Measurements from ENCODE around the gene GPR146. TPM values are rescaled to one million over a fixed set of nuclear protein-coding genes. Genes with fewer than 3 reads are reported as not detected.

GPR146 gene
- total and polyA plus RNA-seq, 9 of the 15 experiments (the other 6 are each of a cell fraction or from before 2014, with no cell fraction given), result 0.22 to 3.6 (median 0.64) TPM; not detected in 2

GRCh38 chr7:1065585-1066241 is 21.4 kb downstream of the GPR146 start (continued):
- TF ChIP-seq, protein P1, sequence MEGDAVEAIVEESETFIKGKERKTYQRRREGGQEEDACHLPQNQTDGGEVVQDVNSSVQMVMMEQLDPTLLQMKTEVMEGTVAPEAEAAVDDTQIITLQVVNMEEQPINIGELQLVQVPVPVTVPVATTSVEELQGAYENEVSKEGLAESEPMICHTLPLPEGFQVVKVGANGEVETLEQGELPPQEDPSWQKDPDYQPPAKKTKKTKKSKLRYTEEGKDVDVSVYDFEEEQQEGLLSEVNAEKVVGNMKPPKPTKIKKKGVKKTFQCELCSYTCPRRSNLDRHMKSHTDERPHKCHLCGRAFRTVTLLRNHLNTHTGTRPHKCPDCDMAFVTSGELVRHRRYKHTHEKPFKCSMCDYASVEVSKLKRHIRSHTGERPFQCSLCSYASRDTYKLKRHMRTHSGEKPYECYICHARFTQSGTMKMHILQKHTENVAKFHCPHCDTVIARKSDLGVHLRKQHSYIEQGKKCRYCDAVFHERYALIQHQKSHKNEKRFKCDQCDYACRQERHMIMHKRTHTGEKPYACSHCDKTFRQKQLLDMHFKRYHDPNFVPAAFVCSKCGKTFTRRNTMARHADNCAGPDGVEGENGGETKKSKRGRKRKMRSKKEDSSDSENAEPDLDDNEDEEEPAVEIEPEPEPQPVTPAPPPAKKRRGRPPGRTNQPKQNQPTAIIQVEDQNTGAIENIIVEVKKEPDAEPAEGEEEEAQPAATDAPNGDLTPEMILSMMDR (IDR thresholded peaks at IDR 0.05 in 2 of 3, conservative IDR thresholded peaks at IDR 0.05 in 1 of 3; ENCODE audit: insufficient read depth in 2 of 3, low read depth in 1 of 3, low read length in 3 of 3), result peak; percentile 87 to 98 (median 96)
- TF ChIP-seq ARHGAP35 (IDR thresholded peaks at IDR 0.05; ENCODE audit: partially characterized antibody), result no peak
- TF ChIP-seq KDM5B (IDR thresholded peaks at IDR 0.05; ENCODE audit: insufficient replicate concordance, low read depth, low read length), result no peak
- no peak for TF ChIP-seq NR1H2 (CRISPR knock-in tag; IDR thresholded peaks at IDR 0.05)
- no peak for TF ChIP-seq GABPB2 (CRISPR knock-in tag; conservative IDR thresholded peaks at IDR 0.05)
- TF ChIP-seq ZNF354B (CRISPR knock-in tag; IDR thresholded peaks at IDR 0.05), result no peak
- no peak for TF ChIP-seq E2F6 (IDR thresholded peaks at IDR 0.05; ENCODE audit: borderline replicate concordance in 1 of 2, extremely low read depth in 1 of 2, insufficient read depth in 1 of 2, insufficient read length in 1 of 2, low read depth in 1 of 2, low read length in 1 of 2, poor library complexity in 1 of 2, severe bottlenecking in 1 of 2)
- TF ChIP-seq DDX20 (tag; IDR thresholded peaks at IDR 0.05; ENCODE audit: low read depth), result no peak
- no peak for TF ChIP-seq HMBOX1 (IDR thresholded peaks at IDR 0.05)
- TF ChIP-seq, protein P2, sequence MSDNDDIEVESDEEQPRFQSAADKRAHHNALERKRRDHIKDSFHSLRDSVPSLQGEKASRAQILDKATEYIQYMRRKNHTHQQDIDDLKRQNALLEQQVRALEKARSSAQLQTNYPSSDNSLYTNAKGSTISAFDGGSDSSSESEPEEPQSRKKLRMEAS (CRISPR knock-in tag; IDR thresholded peaks at IDR 0.05), result 0 out of 2 replicates have a peak, but pooled peaks have one; percentile 22
- no peak for TF ChIP-seq MAFK (IDR thresholded peaks at IDR 0.05; ENCODE audit: low read length)
- TF ChIP-seq RFX5 (IDR thresholded peaks at IDR 0.05; ENCODE audit: low read depth, low read length), result no peak
- no peak for TF ChIP-seq CEBPB (tag; IDR thresholded peaks at IDR 0.05)
- no peak for TF ChIP-seq PHF8 (IDR thresholded peaks at IDR 0.05; ENCODE audit: borderline replicate concordance, low read length)
- no peak for TF ChIP-seq DPF2 (IDR thresholded peaks at IDR 0.05)
- TF ChIP-seq MYC (IDR thresholded peaks at IDR 0.05; ENCODE audit: low read depth, low read length), result peak; percentile 34; the same call in 1 of the 2 replicates
- TF ChIP-seq MYC (CRISPR knock-in tag; IDR thresholded peaks at IDR 0.05; ENCODE audit: borderline replicate concordance, low read depth), result no peak
- no peak for TF ChIP-seq CEBPG (CRISPR knock-in tag; IDR thresholded peaks at IDR 0.05)
- no peak for TF ChIP-seq CEBPG (tag; conservative IDR thresholded peaks at IDR 0.05 in 1 of 2, IDR thresholded peaks at IDR 0.05 in 1 of 2)
- no peak for TF ChIP-seq SREBF1 (IDR thresholded peaks at IDR 0.05; ENCODE audit: borderline replicate concordance, low read depth, low read length)
- no peak for TF ChIP-seq SMARCA5 (IDR thresholded peaks at IDR 0.05)
- no peak for TF ChIP-seq ZHX1 (conservative IDR thresholded peaks at IDR 0.05; ENCODE audit: low read length)
